CD4-positive, alpha-beta T cell treated with Interferon alpha-2 for 1 hour (primary cell): ENCODE measurements around the gene MIPOL1.

ENCODE experiments used
- DNase-seq, 2 donors: peaks; one replicate each; pipeline ENCODE4 v3.0.0-alpha.2; 2020 to 2022

Gene MIPOL1

DNA sequence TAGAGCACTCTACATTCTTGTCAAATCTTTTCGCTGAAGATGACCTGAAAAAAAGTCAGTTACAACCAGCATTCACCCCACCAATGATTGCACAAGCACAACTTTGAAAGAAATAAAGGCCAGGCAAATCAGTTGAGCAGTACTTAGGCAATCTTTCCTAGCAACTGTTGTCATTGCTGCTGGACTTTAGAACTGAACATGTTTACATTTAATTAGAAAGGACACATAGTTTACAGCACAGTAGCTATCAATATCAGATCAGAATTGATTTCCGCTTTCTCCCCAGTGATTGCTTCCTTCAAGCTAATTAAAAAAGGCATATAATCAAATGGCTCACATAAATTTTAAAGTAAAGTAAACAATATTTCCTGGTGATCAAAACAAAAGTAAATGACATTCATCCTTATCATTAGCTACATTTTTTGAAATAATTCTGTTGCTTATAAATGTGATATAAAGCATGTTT is 268.9 kb downstream of the MIPOL1 start:
- no peak for DNase-seq

GRCh38 chr14:37469650-37470049 is 271.9 kb downstream of the MIPOL1 start:
- no peak for DNase-seq

- DNase-seq = no peak
These were observed 272.5 kb downstream of the MIPOL1 start for GRCh38 chr14:37470251-37470650.

DNA sequence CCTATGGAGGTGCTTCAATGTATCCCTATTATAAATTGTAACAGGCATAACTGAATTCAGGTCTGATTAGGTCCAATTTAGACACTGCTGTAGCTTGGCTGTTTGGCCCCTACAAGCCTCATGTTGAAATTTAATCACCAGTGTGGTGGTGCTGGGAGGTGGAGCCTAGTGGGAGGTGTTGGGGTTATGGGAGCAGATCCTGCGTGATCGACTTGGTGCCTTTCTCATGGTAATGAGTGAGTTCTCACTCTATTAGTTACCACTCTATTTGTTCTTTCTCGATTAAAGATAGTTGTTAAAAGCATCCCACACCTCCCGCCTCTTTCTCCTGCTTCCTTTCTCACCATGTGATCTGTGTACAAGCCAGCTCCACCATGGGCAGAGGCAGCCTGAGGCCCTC is 275.2 kb downstream of the MIPOL1 start:
- DNase-seq = no peak

GRCh38 chr14:37474191-37474590 is 276.5 kb downstream of the MIPOL1 start:
- no peak for DNase-seq

DNA sequence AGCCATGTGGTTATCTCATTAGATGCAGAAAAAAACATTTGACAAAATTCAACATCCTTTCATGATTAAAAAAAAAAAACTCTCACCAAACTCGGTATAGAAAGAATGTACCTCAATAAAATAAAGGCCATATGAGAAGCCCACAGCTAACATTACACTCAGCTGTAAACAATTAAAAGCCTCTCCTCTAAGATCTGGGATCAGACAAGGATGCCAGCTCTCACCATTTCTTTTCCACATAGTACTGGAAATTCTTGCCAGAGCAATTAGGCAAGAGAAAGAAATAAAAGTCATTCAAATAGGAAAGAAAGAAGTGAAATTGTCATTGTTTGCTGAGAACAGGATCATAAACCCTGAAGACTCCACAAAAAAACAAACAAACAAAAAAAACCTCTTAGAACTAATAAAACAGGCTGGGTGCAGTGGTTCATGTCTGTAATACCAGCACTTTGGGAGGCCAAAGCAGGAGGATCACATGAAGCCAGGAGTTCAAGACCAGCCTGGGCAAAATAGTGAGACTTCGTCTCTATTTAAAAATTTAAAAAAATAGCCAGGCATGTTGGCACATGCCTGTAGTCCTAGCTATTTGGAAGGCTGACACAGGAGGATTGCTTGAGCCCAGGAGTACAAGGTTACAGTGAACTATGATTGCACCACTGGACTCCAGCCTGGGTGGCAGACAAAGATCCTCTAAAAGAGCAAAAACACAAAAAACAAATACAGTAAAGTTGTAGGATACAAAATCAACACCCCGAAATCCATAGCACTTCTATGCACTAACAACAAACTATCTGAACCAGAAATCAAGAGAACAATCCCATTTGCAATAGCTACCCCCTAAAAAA is 282.9 kb downstream of the MIPOL1 start:
- DNase-seq = no peak

DNA sequence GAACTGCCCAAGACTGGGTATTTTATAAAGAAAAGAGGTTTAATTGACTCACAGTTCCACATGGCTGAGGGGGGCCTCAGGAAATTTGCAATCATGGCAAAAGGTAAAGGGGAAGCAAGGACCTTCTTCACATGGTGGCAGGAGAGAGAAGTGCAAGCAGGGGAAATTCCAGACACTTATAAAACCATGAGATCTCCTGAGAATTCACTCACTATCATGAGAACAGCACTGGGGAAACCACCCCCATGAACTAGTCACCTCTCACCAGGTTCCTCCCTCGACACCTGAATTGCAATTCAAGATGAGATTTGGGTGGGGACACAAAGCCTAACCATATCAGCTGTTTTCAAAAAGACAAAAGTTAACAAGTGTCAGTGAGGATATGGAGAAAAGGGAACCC is 284.7 kb downstream of the MIPOL1 start:
- DNase-seq = no peak

DNA sequence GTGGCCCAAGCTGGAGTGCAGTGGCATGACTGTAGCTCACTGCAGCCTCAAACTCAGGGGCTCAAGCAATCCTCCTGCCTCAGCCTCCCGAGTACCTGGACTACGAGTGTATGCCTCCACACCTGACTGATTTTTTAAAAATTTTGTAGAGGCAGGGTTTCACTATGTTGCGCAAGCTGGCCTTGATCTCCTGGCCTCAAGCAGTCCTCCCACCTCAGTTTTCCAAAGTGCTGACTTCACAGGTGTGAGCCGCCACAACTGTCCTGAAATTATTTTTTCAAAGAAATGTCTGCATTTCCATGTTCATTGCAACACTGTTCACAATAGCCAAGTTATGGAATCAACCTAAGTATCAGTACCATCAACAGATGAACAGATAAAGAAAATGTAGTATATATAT is 285.9 kb downstream of the MIPOL1 start:
- no peak for DNase-seq

DNA sequence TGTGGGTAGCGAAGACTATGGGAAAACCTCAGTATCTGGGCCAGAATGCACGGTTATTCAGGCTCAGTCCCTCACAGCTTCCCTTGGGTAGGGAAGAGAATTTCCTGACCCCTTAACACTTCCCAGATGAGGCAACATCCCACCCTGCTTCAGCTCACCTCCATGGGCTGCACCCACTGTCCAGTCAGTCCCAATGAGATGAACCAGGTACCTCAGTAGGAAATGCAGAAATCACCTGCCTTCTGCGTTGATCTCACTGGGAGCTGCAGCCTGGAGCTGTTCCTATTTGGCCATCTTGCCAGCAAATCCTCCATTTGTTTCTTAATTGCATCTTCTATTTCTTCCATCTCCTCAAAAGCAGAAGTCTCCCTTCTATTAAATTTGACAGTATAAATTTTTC is 292.9 kb downstream of the MIPOL1 start:
- no peak for DNase-seq

DNA sequence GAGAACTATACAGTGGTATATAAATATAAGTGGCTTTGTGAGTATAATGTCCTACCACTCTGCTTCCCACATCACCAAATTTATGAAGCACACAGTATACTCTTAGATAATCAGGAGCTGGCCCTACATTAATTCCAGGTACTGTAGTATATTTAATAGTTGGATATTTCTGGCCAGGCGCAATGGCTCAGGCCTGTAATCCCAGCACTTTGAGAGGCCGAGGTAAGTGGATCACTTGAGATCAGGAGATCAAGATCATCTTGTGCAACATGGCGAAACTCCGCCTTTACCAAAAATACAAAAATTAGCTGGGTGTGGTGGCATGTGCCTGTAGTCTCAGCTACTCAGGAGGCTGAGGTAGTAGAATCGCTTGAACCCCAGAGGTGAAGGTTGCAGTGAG is 293.3 kb downstream of the MIPOL1 start:
- DNase-seq = no peak

DNA sequence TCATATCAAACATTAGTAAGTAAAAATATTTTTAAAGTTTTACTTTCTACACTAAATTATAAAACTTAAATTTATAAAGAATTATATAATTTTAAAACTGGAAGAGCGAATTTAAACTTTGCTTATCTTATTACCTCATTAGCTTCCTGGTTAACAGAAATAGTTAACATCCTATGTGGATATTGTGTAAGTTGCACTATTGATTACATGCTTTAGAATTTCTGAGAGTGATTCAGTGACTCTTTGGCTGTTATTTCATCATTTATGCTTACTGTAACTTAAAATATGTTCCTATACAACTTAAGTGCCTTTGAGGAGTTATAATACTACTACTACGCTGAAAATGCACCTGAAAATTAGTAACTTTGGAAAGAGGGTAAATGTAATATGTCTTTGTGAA is 295.9 kb downstream of the MIPOL1 start:
- no peak for DNase-seq

GRCh38 chr14:37497422-37497821 is 299.7 kb downstream of the MIPOL1 start:
- no peak for DNase-seq

DNA sequence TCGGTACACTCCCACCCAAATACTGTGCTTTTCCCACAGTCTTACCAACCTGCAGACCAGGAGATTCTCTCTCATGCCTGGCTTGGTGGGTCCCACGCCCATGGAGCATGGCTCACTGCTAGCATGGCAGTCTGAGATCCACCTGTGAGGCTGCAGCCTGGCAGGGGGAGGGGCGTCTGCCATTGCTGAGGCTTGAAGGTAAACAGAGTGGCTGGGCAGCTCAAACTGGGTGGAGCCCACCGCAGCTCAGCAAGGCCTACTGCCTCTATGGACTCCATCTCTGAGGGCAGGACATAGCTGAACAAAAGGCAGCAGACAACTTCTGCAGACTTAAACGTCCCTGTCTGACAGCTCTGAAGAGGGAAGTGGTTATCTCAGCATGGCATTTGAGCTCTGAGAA is 304.1 kb downstream of the MIPOL1 start:
- no peak for DNase-seq

DNA sequence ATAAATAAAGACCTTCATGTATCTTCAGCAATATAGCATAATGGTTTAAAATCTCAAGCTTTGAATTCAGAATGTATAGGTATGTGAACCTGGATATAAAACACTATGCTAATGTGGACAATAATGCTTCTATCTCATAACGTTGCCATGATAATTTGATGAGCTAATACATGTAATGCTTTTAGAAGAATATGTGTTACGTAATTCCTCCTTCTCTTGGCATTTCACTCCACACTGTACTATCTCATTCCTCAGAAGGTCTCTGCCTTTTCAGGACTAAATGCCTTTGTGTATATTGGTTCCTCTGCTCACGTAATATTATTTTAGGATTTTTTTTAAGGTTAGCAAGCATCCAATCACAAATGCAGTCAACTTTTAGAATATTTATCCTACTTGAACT is 310.8 kb downstream of the MIPOL1 start:
- no peak for DNase-seq

- no peak for DNase-seq
These were observed 314.4 kb downstream of the MIPOL1 start for GRCh38 chr14:37512173-37512572.

GRCh38 chr14:37515771-37516170 is 318.0 kb downstream of the MIPOL1 start:
- no peak for DNase-seq

GRCh38 chr14:37526994-37527393 is 329.3 kb downstream of the MIPOL1 start:
- DNase-seq = no peak

DNA sequence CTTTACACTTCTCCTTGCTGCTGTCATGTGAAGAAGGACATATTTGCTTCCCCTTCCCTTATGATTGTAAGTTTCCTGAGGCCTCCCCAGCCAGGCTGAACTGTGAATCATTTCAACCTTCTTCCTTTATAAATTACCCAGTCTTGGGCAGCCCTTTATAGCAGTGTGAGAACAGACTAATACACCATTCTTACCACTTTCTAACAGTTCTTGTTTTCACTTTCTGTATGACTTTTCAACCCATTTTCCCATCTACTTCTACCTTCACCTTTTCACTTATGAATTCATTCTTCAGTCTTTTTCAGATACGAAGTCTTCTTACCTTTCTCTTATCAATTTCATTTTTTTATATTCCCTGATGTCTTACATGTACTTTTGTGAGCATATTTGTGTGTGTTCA is 342.3 kb downstream of the MIPOL1 start:
- DNase-seq = no peak

GRCh38 chr14:37544407-37544806 is 346.7 kb downstream of the MIPOL1 start:
- no peak for DNase-seq

- DNase-seq = no peak
These were observed 347.4 kb downstream of the MIPOL1 start for GRCh38 chr14:37545174-37545573.

- no peak for DNase-seq
These were observed 349.1 kb downstream of the MIPOL1 start for GRCh38 chr14:37546621-37547447.

- no peak for DNase-seq
These were observed 352.8 kb downstream of the MIPOL1 start for GRCh38 chr14:37550511-37550910.

GRCh38 chr14:37551119-37551518 is 353.4 kb downstream of the MIPOL1 start:
- no peak for DNase-seq

- no peak for DNase-seq
These were observed 356.3 kb downstream of the MIPOL1 start for GRCh38 chr14:37553935-37554550.
